IMR-90 (cell line): Measurements from ENCODE around the gene APOB.

Experiments used
- BHLHE40 ChIP-seq: fragments of 150-350 bp; IDR thresholded peaks from 2 replicates; pipeline ENCODE4 v1.6.1; 2016; ENCODE audit warnings: mild to moderate bottlenecking, low read depth, low read length
- CEBPB ChIP-seq: IDR thresholded peaks from 2 replicates; pipeline ENCODE4 v1.6.1; 2012; ENCODE audit warnings: low read depth, low read length, improper control_type of control experiment
- CTCF ChIP-seq: conservative IDR thresholded peaks from 2 replicates; pipeline ENCODE4 v1.5.1; 2012; ENCODE audit warnings: mild to moderate bottlenecking, low read depth, low read length, improper control_type of control experiment
- MAFK ChIP-seq: IDR thresholded peaks from 2 replicates; pipeline ENCODE4 v1.6.1; 2012; ENCODE audit warnings: low read depth, low read length, improper control_type of control experiment
- MAZ ChIP-seq: IDR thresholded peaks from 2 replicates; pipeline ENCODE4 v1.6.1; 2012; ENCODE audit warnings: low read depth, mild to moderate bottlenecking, low read length, improper control_type of control experiment, moderate library complexity, borderline replicate concordance
- MXI1 ChIP-seq: IDR thresholded peaks from 2 replicates; pipeline ENCODE4 v1.6.1; 2012; ENCODE audit warnings: low read depth, mild to moderate bottlenecking, low read length, moderate library complexity, borderline replicate concordance
- POLR2A ChIP-seq: IDR thresholded peaks from 2 replicates; pipeline ENCODE4 v1.6.1; 2012; ENCODE audit warnings: mild to moderate bottlenecking, low read depth, low read length
- RAD21 ChIP-seq: IDR thresholded peaks from 2 replicates; pipeline ENCODE4 v1.6.1; 2012; ENCODE audit warnings: low read length, improper control_type of control experiment
- RCOR1 ChIP-seq: IDR thresholded peaks from 2 replicates; pipeline ENCODE4 v1.6.1; 2012; ENCODE audit warnings: mild to moderate bottlenecking, low read length, improper control_type of control experiment; ENCODE audit not compliant: insufficient replicate concordance
- RFX5 ChIP-seq: IDR thresholded peaks from 2 replicates; pipeline ENCODE4 v1.8.0; 2012; ENCODE audit warnings: low read depth, mild to moderate bottlenecking, low read length, moderate library complexity
- SMC3 ChIP-seq: fragments of 150-350 bp; IDR thresholded peaks from 2 replicates; pipeline ENCODE4 v1.6.1; 2016; ENCODE audit warnings: low read depth, mild to moderate bottlenecking, antibody characterized with exemption, low read length, moderate library complexity
- TF ChIP-seq, protein P1 (sequence below): fragments of 150-350 bp; IDR thresholded peaks from 2 replicates; pipeline ENCODE4 v1.6.1; 2017; ENCODE audit warnings: mild to moderate bottlenecking, antibody characterized with exemption, low read length, low read depth

- no peak for TF ChIP-seq CTCF
- TF ChIP-seq, protein P1, sequence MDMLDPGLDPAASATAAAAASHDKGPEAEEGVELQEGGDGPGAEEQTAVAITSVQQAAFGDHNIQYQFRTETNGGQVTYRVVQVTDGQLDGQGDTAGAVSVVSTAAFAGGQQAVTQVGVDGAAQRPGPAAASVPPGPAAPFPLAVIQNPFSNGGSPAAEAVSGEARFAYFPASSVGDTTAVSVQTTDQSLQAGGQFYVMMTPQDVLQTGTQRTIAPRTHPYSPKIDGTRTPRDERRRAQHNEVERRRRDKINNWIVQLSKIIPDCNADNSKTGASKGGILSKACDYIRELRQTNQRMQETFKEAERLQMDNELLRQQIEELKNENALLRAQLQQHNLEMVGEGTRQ: no peak
- TF ChIP-seq RAD21: no peak
- TF ChIP-seq POLR2A: no peak
- TF ChIP-seq MAFK: no peak
- TF ChIP-seq BHLHE40: no peak
- no peak for TF ChIP-seq MAZ
- TF ChIP-seq MXI1: no peak
- TF ChIP-seq SMC3: no peak
- TF ChIP-seq CEBPB: no peak
- TF ChIP-seq RCOR1: no peak
- TF ChIP-seq RFX5: no peak
Observed at GRCh38 chr2:21010813-21011439, 32.9 kb downstream of the APOB start.
